ENCODE results near the gene DNASE1. TPM values are rescaled to one million over a fixed set of nuclear protein-coding genes. Genes with fewer than 3 reads are reported as not detected.

DNASE1 gene, protein sequence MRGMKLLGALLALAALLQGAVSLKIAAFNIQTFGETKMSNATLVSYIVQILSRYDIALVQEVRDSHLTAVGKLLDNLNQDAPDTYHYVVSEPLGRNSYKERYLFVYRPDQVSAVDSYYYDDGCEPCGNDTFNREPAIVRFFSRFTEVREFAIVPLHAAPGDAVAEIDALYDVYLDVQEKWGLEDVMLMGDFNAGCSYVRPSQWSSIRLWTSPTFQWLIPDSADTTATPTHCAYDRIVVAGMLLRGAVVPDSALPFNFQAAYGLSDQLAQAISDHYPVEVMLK
- total RNA-seq: 47.5 TPM

DNA sequence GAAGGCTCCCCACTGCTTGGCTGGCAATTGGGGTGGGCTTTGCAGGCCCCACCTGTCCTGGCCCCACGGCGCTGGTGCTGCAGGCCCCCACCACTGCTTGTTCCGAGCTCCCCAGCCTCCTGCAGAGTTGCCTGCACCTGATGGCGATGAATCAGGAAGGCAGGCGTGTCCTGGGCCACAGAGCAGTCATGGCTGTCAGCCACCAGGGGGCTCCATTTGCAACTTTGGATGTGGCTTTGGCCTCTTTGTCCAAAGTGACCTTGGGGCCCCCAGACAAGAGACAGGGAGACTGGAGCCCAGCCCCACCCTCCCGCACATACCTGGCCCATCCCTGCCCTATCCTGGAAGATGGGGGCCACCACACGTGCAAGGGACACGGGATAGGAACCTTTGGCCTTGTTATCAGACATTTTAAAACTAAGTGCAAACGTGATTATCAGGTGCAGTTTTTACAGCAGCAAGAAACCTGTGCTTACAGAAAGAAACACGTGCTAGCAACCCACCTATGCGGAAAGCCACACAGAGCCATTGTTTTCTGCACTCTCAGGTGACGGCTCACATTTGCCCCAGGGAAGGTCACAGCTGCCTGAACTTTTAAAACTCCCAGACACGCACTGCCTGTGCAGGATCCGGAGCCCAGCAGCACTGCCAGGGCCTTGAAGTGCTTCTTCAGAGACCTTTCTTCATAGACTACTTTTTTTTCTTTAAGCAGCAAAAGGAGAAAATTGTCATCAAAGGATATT is at the start of gene DNASE1:
DNASE1 (plus strand) TSS at position 443 of the 743 bp plus-strand sequence. CDS start 683 bp downstream, outside the sequence.

DNA sequence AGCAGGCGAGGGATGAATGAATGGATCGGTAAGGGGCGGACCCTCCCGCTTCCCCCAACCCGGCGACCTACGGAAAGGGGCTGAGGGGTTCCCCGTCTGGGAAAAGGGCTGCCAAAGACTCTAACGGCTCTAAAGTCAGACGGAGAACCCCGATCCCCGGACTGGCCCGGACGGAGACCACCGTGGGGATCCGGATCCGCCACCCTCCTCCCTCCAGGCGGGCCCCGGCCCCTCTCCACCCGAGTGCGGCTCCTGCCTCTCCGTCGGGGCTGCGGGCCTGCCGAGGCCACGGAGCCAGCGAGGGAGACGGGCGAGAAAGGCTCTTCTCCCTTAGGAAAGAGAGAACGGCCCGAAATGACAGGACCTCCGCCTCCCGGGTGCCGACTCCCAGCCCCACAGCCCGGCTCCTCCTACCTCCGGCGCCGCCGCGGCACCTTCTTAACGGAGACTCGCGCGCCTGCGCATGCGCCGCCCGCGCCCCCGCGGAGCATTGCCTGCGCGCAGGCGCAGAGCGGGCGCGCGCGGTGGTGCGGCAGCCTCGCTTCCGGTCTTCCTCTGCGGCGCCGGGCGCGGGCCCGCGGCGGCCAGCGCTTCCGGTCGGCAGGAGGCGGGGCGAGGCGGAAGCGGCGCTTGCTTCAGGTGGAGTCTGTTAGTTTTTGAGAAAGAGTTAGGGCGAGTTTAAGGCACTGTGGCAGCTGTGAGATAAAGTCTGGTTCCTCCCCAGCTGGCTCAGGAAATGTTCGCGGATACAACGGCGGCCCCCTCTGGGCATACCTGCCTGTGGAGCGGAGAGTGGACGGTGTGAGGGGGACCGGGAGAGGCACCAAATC is 43.1 kb upstream of the DNASE1 start, which contains the start of gene SLX4:
SLX4 (minus strand) TSS at position 461 of the 830 bp plus-strand sequence. CDS start 2,642 bp downstream, outside the sequence.

Other genes starting within 250 kb of the DNASE1 start
- gene ZNF597, start 211.2 kb upstream of the DNASE1 start, total RNA-seq: 4.3 TPM
- gene NAA60, start 211.0 kb upstream of the DNASE1 start, total RNA-seq: 35.3 TPM
- not detected for gene C16orf90, start 159.2 kb upstream of the DNASE1 start, total RNA-seq
- gene CLUAP1, start 153.7 kb upstream of the DNASE1 start, total RNA-seq: 35.1 TPM
- gene NLRC3, start 77.3 kb upstream of the DNASE1 start, total RNA-seq: 0.71 TPM
- gene SLX4, start 43.1 kb upstream of the DNASE1 start, total RNA-seq: 9.7 TPM
- 84.4 TPM for gene TRAP1, start 62.8 kb downstream of the DNASE1 start, total RNA-seq
- 105 TPM for gene CREBBP, start 226.0 kb downstream of the DNASE1 start, total RNA-seq